H9 (cell line): ENCODE data around the gene RERE. TPM values are rescaled to one million over a fixed set of nuclear protein-coding genes. Genes with fewer than 3 reads are reported as not detected.

Source experiments
- DNase-seq: peaks from one replicate; pipeline ENCODE4 v3.0.0-alpha.2; 2017
- H2AFZ ChIP-seq: one replicate; pipeline ENCODE4 v1.6.1; 2013; ENCODE audit warnings: mild to moderate bottlenecking, low read length, control low read depth, moderate library complexity
- H2AK5ac ChIP-seq: 2 replicates; pipeline ENCODE4 v1.6.1; 2013; ENCODE audit warnings: low read length, control low read depth, mixed read lengths; ENCODE audit not compliant: insufficient read length
- H2BK120ac ChIP-seq: one replicate; pipeline ENCODE4 v1.6.1; 2013; ENCODE audit warnings: low read depth, mild to moderate bottlenecking, low read length, control low read depth, inconsistent platforms; ENCODE audit not compliant: poor library complexity, severe bottlenecking
- H2BK12ac ChIP-seq: 2 replicates; pipeline ENCODE4 v1.6.1; 2013; ENCODE audit warnings: low read length, control low read depth, mixed read lengths, low read depth; ENCODE audit not compliant: insufficient read length
- H2BK15ac ChIP-seq: 2 replicates; pipeline ENCODE4 v1.6.1; 2013; ENCODE audit warnings: low read depth, low read length, control low read depth
- H2BK20ac ChIP-seq: one replicate; pipeline ENCODE4 v1.6.1; 2013; ENCODE audit warnings: low read depth, mild to moderate bottlenecking, low read length, control low read depth, inconsistent platforms; ENCODE audit not compliant: poor library complexity, severe bottlenecking
- H2BK5ac ChIP-seq: 2 replicates; pipeline ENCODE4 v1.6.1; 2013; ENCODE audit warnings: low read length, control low read depth, mixed read lengths; ENCODE audit not compliant: insufficient read length
- H3K14ac ChIP-seq: 2 replicates; pipeline ENCODE4 v1.6.1; 2013; ENCODE audit warnings: low read length, control low read depth; ENCODE audit not compliant: insufficient read depth
- H3K18ac ChIP-seq: 2 replicates; pipeline ENCODE4 v1.6.1; 2013; ENCODE audit warnings: low read depth, mild to moderate bottlenecking, mixed read lengths, low read length, control low read depth; ENCODE audit not compliant: insufficient read length
- H3K23ac ChIP-seq: 2 replicates; pipeline ENCODE4 v1.6.1; 2013; ENCODE audit warnings: low read length, control low read depth, mixed read lengths, low read depth; ENCODE audit not compliant: insufficient read length
- H3K23me2 ChIP-seq: 2 replicates; pipeline ENCODE4 v1.6.1; 2013; ENCODE audit warnings: low read depth, mild to moderate bottlenecking, mixed read lengths, low read length, control low read depth; ENCODE audit not compliant: insufficient read length, poor library complexity, severe bottlenecking
- H3K27ac ChIP-seq: 2 replicates; pipeline ENCODE4 v1.5.1; 2013; ENCODE audit warnings: low read length, control low read depth, mixed read lengths, low read depth; ENCODE audit not compliant: insufficient read length
- H3K27me3 ChIP-seq: 2 replicates; pipeline ENCODE4 v1.6.1; 2013; ENCODE audit warnings: low read length, control low read depth, inconsistent platforms; ENCODE audit not compliant: insufficient read depth
- H3K4ac ChIP-seq: 2 replicates; pipeline ENCODE4 v1.6.1; 2013; ENCODE audit warnings: low read depth, mild to moderate bottlenecking, control low read depth, inconsistent platforms, low read length, moderate library complexity
- H3K4me1 ChIP-seq: 2 replicates; pipeline ENCODE4 v1.6.1; 2013; ENCODE audit warnings: low read length, control low read depth, inconsistent platforms; ENCODE audit not compliant: insufficient read depth
- H3K4me2 ChIP-seq: 2 replicates; pipeline ENCODE4 v1.6.1; 2013; ENCODE audit warnings: low read length, control low read depth, mixed read lengths; ENCODE audit not compliant: insufficient read length, insufficient read depth
- H3K56ac ChIP-seq: 2 replicates; pipeline ENCODE4 v1.6.1; 2013; ENCODE audit warnings: low read depth, mild to moderate bottlenecking, mixed read lengths, low read length, control low read depth; ENCODE audit not compliant: insufficient read length
- H3K79me1 ChIP-seq: 2 replicates; pipeline ENCODE4 v1.6.1; 2013; ENCODE audit warnings: low read depth, mild to moderate bottlenecking, moderate library complexity, low read length, control low read depth, inconsistent platforms; ENCODE audit not compliant: insufficient read depth, poor library complexity, severe bottlenecking
- H3K79me2 ChIP-seq: 2 replicates; pipeline ENCODE4 v1.6.1; 2013; ENCODE audit warnings: low read length, control low read depth, inconsistent platforms; ENCODE audit not compliant: insufficient read depth
- H3K9ac ChIP-seq: 2 replicates; pipeline ENCODE4 v1.6.1; 2013; ENCODE audit warnings: low read length, control low read depth, mixed read lengths; ENCODE audit not compliant: insufficient read length; ENCODE audit errors: extremely low read depth
- H3K9me3 ChIP-seq: one replicate; pipeline ENCODE4 v1.6.1; 2013; ENCODE audit warnings: low read depth, low read length, inconsistent platforms; ENCODE audit not compliant: control insufficient read depth
- H3T11ph ChIP-seq: one replicate; pipeline ENCODE4 v1.6.1; 2013; ENCODE audit warnings: mild to moderate bottlenecking, low read length, control low read depth, inconsistent platforms
- H4K20me1 ChIP-seq: one replicate; pipeline ENCODE4 v1.6.1; 2013; ENCODE audit not compliant: control insufficient read depth, insufficient read length, insufficient read depth
- H4K5ac ChIP-seq: 2 replicates; pipeline ENCODE4 v1.6.1; 2013; ENCODE audit warnings: low read depth, mild to moderate bottlenecking, mixed read lengths, low read length, control low read depth; ENCODE audit not compliant: insufficient read length
- H4K8ac ChIP-seq: replicated peaks from 2 replicates; pipeline ENCODE4 v1.6.1; 2013; ENCODE audit warnings: low read length, control low read depth, mixed read lengths, low read depth; ENCODE audit not compliant: insufficient read length
- H4K91ac ChIP-seq: 2 replicates; pipeline ENCODE4 v1.6.1; 2013; ENCODE audit warnings: low read depth, mild to moderate bottlenecking, moderate library complexity, mixed read lengths, low read length, control low read depth; ENCODE audit not compliant: insufficient read length
- H3K27ac Mint-ChIP-seq, 3 experiments: 2 replicates in 2 of 3; 3 replicates in 1 of 3; pipeline ENCODE4 v1.8.0; 2020 to 2021; ENCODE audit warnings: mixed read lengths in 3 of 3, mild to moderate bottlenecking in 1 of 3, moderate library complexity in 1 of 3
- H3K27me3 Mint-ChIP-seq: 2 replicates; pipeline ENCODE4 v1.8.0; 2021; ENCODE audit warnings: low read depth, mild to moderate bottlenecking, moderate library complexity, mixed read lengths
- H3K36me3 Mint-ChIP-seq, 3 experiments: 2 replicates in 2 of 3; 3 replicates in 1 of 3; pipeline ENCODE4 v1.8.0; 2020 to 2021; ENCODE audit warnings: low read depth in 3 of 3, mixed read lengths in 3 of 3; ENCODE audit not compliant: insufficient read depth in 1 of 3
- H3K4me1 Mint-ChIP-seq, 2 experiments: 2 replicates each; pipeline ENCODE4 v1.8.0; 2020; ENCODE audit warnings: mixed read lengths in 2 of 2
- H3K4me3 Mint-ChIP-seq, 2 experiments: 2 replicates in 1 of 2; 3 replicates in 1 of 2; pipeline ENCODE4 v1.8.0; 2020 to 2021; ENCODE audit warnings: mild to moderate bottlenecking in 2 of 2, mixed read lengths in 2 of 2, moderate library complexity in 1 of 2
- H3K9me3 Mint-ChIP-seq, 2 experiments: 2 replicates in 1 of 2; 3 replicates in 1 of 2; pipeline ENCODE4 v1.8.0; 2020; ENCODE audit warnings: mild to moderate bottlenecking in 2 of 2, mixed read lengths in 2 of 2, moderate library complexity in 1 of 2
- WGBS: extraction: QIAGEN DNeasy Blood & Tissue Kit; methylation state at CpG from one replicate; pipeline ENCODE4 v1.1.7; 2013; ENCODE audit warnings: missing lambda C conversion rate, low lambda C conversion rate, mixed read lengths; ENCODE audit not compliant: insufficient read length; ENCODE audit errors: extremely low coverage; 5-methylcytosine and 5-hydroxymethylcytosine counted together
- total RNA-seq: library from RNA; stranded (reverse); gene quantifications from 2 replicates; pipeline ENCODE4 v1.2.1, GENCODE V29; 2021
- TF ChIP-seq, protein P1 (sequence below): fragments of 200-600 bp; sonication (generic); conservative IDR thresholded peaks from 3 replicates; pipeline ENCODE4 v1.8.0; 2021; ENCODE audit warnings: antibody characterized with exemption, mild to moderate bottlenecking

Gene RERE
- total RNA-seq, 1 experiment from 2014 or later, result 103 TPM

DNA sequence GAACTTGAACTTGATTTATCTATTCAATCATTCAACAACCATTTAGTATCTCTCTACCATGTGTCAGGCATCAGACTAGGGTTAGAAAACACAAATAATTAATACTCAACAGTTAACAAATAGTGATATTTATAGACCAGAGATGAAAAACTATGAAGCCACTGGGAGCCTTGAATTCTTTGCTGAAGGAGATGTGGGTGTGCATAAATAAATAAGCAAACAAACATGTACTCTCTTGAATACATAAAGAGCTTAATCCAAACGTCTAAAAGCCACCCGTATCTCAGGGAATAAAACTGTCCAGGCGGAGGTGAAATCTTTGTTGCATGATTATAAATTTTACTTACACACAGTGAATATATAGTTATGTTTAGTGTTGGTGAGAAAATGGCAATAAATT, 333.9 kb downstream of the RERE start:
- Histone ChIP-seq H2BK12ac (no peak overlapping the region), H2AFZ (no peak overlapping the region), H3K79me1 (no peaks in the 10 kb centered on the region), H3T11ph (no peak overlapping the region), H2BK15ac (no peak overlapping the region), H3K4me2 (no peak overlapping the region), H3K56ac (no peak overlapping the region), H3K23me2 (no peaks in the 10 kb centered on the region), H3K79me2 (no peaks in the 10 kb centered on the region), H4K91ac (no peak overlapping the region), H3K27ac (no peak overlapping the region), H3K23ac (no peak overlapping the region), H4K20me1 (no peaks in the 10 kb centered on the region), H2BK5ac (no peak overlapping the region), H3K18ac (no peak overlapping the region), H3K4ac (no peak overlapping the region), H4K8ac (no peak overlapping the region), H3K27me3 (no peaks in the 10 kb centered on the region), H2BK120ac (no peak overlapping the region), H3K9me3 (no peaks in the 10 kb centered on the region), H3K14ac (no peak overlapping the region), H3K4me1 (no peaks in the 10 kb centered on the region; the same call in 1 of the 2 replicates), H2BK20ac (no peak overlapping the region), H4K5ac (no peak overlapping the region), H2AK5ac (no peak overlapping the region), H3K9ac (no peak overlapping the region)
- Mint-ChIP-seq H3K36me3 (peaks cover 6 to 21% (median 12%) of the 10 kb centered on the region in 3 experiments; a peak in 5 of 7 replicates), H3K4me1 (peaks cover 17 to 30% of the 10 kb centered on the region in 2 experiments), H3K4me3 (no peak overlapping the region), H3K9me3 (no peaks in the 10 kb centered on the region), H3K27me3 (no peaks in the 10 kb centered on the region), H3K27ac (no peak overlapping the region; a peak in 1 of 7 replicates)
- WGBS, result no CpG with 5 or more reads among the region's 3 CpGs
- TF ChIP-seq, protein P1, sequence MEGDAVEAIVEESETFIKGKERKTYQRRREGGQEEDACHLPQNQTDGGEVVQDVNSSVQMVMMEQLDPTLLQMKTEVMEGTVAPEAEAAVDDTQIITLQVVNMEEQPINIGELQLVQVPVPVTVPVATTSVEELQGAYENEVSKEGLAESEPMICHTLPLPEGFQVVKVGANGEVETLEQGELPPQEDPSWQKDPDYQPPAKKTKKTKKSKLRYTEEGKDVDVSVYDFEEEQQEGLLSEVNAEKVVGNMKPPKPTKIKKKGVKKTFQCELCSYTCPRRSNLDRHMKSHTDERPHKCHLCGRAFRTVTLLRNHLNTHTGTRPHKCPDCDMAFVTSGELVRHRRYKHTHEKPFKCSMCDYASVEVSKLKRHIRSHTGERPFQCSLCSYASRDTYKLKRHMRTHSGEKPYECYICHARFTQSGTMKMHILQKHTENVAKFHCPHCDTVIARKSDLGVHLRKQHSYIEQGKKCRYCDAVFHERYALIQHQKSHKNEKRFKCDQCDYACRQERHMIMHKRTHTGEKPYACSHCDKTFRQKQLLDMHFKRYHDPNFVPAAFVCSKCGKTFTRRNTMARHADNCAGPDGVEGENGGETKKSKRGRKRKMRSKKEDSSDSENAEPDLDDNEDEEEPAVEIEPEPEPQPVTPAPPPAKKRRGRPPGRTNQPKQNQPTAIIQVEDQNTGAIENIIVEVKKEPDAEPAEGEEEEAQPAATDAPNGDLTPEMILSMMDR, result no peak
- DNase-seq, result no peak
